OCI-LY1 (cell line): ENCODE data around the gene ACTN4.

ENCODE experiments used
- H2AFZ ChIP-seq: fragments of 200-600 bp; sonication (generic), shearing (Covaris generic); 2 replicates; pipeline ENCODE4 v1.6.0; 2014; ENCODE audit warnings: antibody characterized with exemption, mild to moderate bottlenecking, low read length
- H3F3A ChIP-seq: fragments of 200-600 bp; sonication (generic), shearing (Covaris generic); 2 replicates; pipeline ENCODE4 v1.6.0; 2014; ENCODE audit warnings: mild to moderate bottlenecking, antibody characterized with exemption, low read length, moderate library complexity; ENCODE audit not compliant: insufficient read depth
- H3K27ac ChIP-seq: fragments of 200-600 bp; sonication (generic); 2 replicates; pipeline ENCODE4 v1.5.1; 2014; ENCODE audit warnings: low read length, mixed run types, mild to moderate bottlenecking, low read depth; ENCODE audit not compliant: poor library complexity, severe bottlenecking
- H3K27me3 ChIP-seq: fragments of 200-600 bp; sonication (generic); 2 replicates; pipeline ENCODE4 v1.6.0; 2014; ENCODE audit warnings: antibody characterized with exemption, mild to moderate bottlenecking, low read length, moderate library complexity; ENCODE audit not compliant: insufficient read depth
- H3K36me3 ChIP-seq: fragments of 200-600 bp; sonication (generic); 2 replicates; pipeline ENCODE4 v1.6.1; 2014; ENCODE audit warnings: mild to moderate bottlenecking, antibody characterized with exemption, low read length, moderate library complexity, mixed read lengths; ENCODE audit not compliant: insufficient read depth
- H3K4me1 ChIP-seq: fragments of 200-600 bp; sonication (generic); 2 replicates; pipeline ENCODE4 v1.5.1; 2014; ENCODE audit warnings: mild to moderate bottlenecking, low read length, moderate library complexity; ENCODE audit not compliant: insufficient read depth, severe bottlenecking
- H3K4me2 ChIP-seq: fragments of 200-600 bp; sonication (generic), shearing (Covaris generic); 2 replicates; pipeline ENCODE4 v1.6.1; 2014; ENCODE audit warnings: low read length
- H3K4me3 ChIP-seq: fragments of 200-600 bp; sonication (generic); 2 replicates; pipeline ENCODE4 v1.5.1; 2014; ENCODE audit warnings: low read length, low read depth, mild to moderate bottlenecking, mixed read lengths; ENCODE audit not compliant: poor library complexity, severe bottlenecking
- H3K79me2 ChIP-seq: fragments of 200-600 bp; shearing (Covaris generic); 2 replicates; pipeline ENCODE4 v1.6.1; 2016; ENCODE audit warnings: mixed run types, low read length, mixed read lengths; ENCODE audit not compliant: insufficient read depth
- H3K9ac ChIP-seq: fragments of 200-600 bp; sonication (generic), shearing (Covaris generic); 2 replicates; pipeline ENCODE4 v1.6.1; 2014; ENCODE audit warnings: mild to moderate bottlenecking, low read length, mixed read lengths
- H3K9me2 ChIP-seq: fragments of 200-600 bp; sonication (generic), shearing (Covaris generic); 2 replicates; pipeline ENCODE4 v1.6.1; 2014; ENCODE audit warnings: low read depth, mild to moderate bottlenecking, low read length, mixed read lengths
- H3K9me3 ChIP-seq: fragments of 200-600 bp; shearing (Covaris generic); 2 replicates; pipeline ENCODE4 v1.6.1; 2014; ENCODE audit warnings: low read length, mixed read lengths
- H4K20me1 ChIP-seq: fragments of 200-600 bp; sonication (generic), shearing (Covaris generic); 2 replicates; pipeline ENCODE4 v1.6.0; 2016; ENCODE audit warnings: mild to moderate bottlenecking, low read length; ENCODE audit not compliant: insufficient read depth
- CTCF ChIP-seq: fragments of 200-600 bp; sonication (generic), shearing (Covaris generic); IDR thresholded peaks from 2 replicates; pipeline ENCODE4 v1.5.1; 2017; ENCODE audit warnings: mild to moderate bottlenecking, antibody characterized with exemption, low read length, moderate library complexity, mixed read lengths
- EZH2 ChIP-seq: fragments of 200-600 bp; sonication (generic), shearing (Covaris generic); IDR thresholded peaks from 2 replicates; pipeline ENCODE4 v1.8.0; 2017; ENCODE audit warnings: borderline replicate concordance, mixed run types, mild to moderate bottlenecking, antibody characterized with exemption, low read length, moderate library complexity, mixed read lengths

The ACTN4 gene

GRCh38 chr19:38721496-38721895 lies 74.0 kb downstream of the ACTN4 start:
- Histone ChIP-seq H3K9ac (no peak overlapping the region), H3K79me2 (no peaks in the 10 kb centered on the region), H3K4me1 (no peaks in the 10 kb centered on the region), H3K36me3 (peaks cover 71% of the 10 kb centered on the region), H3K9me3 (no peaks in the 10 kb centered on the region), H2AFZ (no peak overlapping the region), H3K4me2 (no peak overlapping the region), H3F3A (no peaks in the 10 kb centered on the region), H3K9me2 (no peaks in the 10 kb centered on the region), H3K4me3 (no peak overlapping the region), H3K27me3 (no peaks in the 10 kb centered on the region), H3K27ac (no peak overlapping the region), H4K20me1 (no peaks in the 10 kb centered on the region)
- TF ChIP-seq CTCF (no peak), EZH2 (no peak)

- H4K20me1 ChIP-seq, result no peaks in the 10 kb centered on the region
- H2AFZ ChIP-seq, result no peak overlapping the region
- TF ChIP-seq EZH2 (no peak), CTCF (no peak)
- no peaks in the 10 kb centered on the region for H3K27me3 ChIP-seq
- H3K27ac ChIP-seq, result no peak overlapping the region
- peaks cover 71% of the 10 kb centered on the region for H3K36me3 ChIP-seq
- H3K9me3 ChIP-seq, result no peaks in the 10 kb centered on the region
- no peaks in the 10 kb centered on the region for H3K9me2 ChIP-seq
- H3K4me1 ChIP-seq, result no peaks in the 10 kb centered on the region
- no peaks in the 10 kb centered on the region for H3F3A ChIP-seq
- no peak overlapping the region for H3K9ac ChIP-seq
- H3K4me2 ChIP-seq, result no peak overlapping the region
- H3K4me3 ChIP-seq, result no peak overlapping the region
- H3K79me2 ChIP-seq, result no peaks in the 10 kb centered on the region
Observed at GRCh38 chr19:38721979-38722773, 74.7 kb downstream of the ACTN4 start.

- no peaks in the 10 kb centered on the region for H3F3A ChIP-seq
- TF ChIP-seq EZH2 (no peak), CTCF (no peak)
Observed at GRCh38 chr19:38722947-38723605, 75.6 kb downstream of the ACTN4 start.

More at GRCh38 chr19:38722947-38723605, 75.6 kb downstream of the ACTN4 start:
- no peak overlapping the region for H3K4me2 ChIP-seq
- H3K27me3 ChIP-seq, result no peaks in the 10 kb centered on the region
- no peaks in the 10 kb centered on the region for H3K9me3 ChIP-seq
- no peak overlapping the region for H3K27ac ChIP-seq
- H3K9ac ChIP-seq, result no peak overlapping the region
- no peak overlapping the region for H2AFZ ChIP-seq
- no peaks in the 10 kb centered on the region for H3K4me1 ChIP-seq
- no peaks in the 10 kb centered on the region for H3K79me2 ChIP-seq
- no peaks in the 10 kb centered on the region for H4K20me1 ChIP-seq
- no peaks in the 10 kb centered on the region for H3K9me2 ChIP-seq
- H3K4me3 ChIP-seq, result no peak overlapping the region
- peaks cover 71% of the 10 kb centered on the region for H3K36me3 ChIP-seq
